ENCODE data around the gene ZMYND8.

The ZMYND8 gene

DNA sequence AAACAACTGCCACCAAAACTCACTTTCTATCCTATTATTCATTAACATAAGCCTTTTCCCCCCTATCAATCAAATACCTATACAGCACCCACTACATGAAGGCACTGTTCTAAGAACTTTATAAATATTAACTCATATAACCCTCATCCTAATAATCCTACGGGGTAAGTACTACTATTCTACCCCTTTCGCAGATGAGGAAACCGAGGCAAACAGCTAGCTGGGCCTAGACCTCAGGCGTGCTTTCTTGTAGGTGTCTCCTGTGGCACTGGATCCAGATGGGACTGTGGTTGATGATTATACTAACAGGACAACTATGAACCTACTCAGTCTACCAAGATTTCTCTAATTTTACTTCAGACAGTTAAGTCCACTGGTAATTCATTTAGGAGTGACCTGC lies 131.6 kb downstream of the ZMYND8 start:
- POLR2A ChIA-PET: no interaction called here
- no peak for DNase-seq (ENCODE audit: extremely low spot score)
- TF ChIP-seq, protein P1, sequence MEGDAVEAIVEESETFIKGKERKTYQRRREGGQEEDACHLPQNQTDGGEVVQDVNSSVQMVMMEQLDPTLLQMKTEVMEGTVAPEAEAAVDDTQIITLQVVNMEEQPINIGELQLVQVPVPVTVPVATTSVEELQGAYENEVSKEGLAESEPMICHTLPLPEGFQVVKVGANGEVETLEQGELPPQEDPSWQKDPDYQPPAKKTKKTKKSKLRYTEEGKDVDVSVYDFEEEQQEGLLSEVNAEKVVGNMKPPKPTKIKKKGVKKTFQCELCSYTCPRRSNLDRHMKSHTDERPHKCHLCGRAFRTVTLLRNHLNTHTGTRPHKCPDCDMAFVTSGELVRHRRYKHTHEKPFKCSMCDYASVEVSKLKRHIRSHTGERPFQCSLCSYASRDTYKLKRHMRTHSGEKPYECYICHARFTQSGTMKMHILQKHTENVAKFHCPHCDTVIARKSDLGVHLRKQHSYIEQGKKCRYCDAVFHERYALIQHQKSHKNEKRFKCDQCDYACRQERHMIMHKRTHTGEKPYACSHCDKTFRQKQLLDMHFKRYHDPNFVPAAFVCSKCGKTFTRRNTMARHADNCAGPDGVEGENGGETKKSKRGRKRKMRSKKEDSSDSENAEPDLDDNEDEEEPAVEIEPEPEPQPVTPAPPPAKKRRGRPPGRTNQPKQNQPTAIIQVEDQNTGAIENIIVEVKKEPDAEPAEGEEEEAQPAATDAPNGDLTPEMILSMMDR (IDR thresholded peaks at IDR 0.05; ENCODE audit: control extremely low read depth, extremely low read depth, low read depth, missing control alignments): no peak
- CTCF ChIA-PET: interaction anchor here (0.9 to 2.2 kb wide), 2 partner anchors 8 to 159 kb away, joined by 4 to 12 read pairs; no protein-coding TSS in a partner anchor

DNA sequence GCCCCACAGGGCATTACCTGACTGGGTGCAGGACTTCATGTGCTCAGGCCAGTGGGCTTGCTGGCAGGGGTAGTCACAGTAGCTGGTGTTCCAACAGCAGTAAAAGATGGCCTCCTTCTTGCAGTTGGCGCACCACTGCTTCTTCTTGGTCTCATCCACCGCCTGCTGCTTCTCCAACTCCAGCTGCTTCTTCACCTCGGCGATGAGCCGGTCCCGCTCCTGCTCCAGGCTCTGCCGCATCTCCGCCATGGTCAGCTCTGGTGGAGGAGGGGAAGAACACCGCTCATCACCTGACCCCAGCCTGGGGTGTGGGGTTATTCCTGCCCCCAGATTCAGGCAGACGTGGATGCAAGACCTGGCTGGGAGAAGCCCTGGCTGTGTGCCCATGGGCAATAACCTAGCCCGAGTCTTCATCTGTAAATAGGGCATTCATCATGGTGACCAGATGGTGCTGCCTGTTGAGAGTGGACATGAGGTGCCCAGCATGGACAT lies 132.2 kb downstream of the ZMYND8 start:
- no peak for DNase-seq (ENCODE audit: extremely low spot score)
- TF ChIP-seq, protein P1 (IDR thresholded peaks at IDR 0.05; ENCODE audit: control extremely low read depth, extremely low read depth, low read depth, missing control alignments): no peak
- ChIA-PET POLR2A (no interaction called here), CTCF (interaction anchor here (0.8 to 2.2 kb wide), 4 partner anchors 9 to 159 kb away, joined by 3 to 12 read pairs (median 4); no protein-coding TSS in a partner anchor)

DNA sequence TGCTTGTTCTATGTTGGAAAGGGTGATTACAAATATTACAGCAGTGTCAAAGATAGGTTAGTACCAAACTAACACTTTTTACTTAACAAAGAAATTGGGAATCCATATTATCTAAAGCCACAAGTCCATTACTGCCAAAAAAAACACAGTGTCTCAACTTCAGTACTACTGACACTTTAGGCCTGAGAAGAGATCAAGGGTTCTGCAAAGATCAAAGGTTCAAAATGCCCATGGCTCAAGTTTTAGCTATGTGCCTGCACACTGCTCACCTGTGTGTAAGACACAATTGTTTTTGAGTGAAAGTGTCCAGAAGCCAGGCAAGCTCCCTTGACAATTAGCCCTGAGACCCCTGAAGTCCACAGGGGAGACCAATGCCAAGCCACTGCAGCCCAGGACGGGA lies 132.6 kb downstream of the ZMYND8 start:
- CTCF ChIA-PET: interaction anchor here (0.8 to 2.2 kb wide), 5 partner anchors 9 to 160 kb away, joined by 3 to 12 read pairs (median 4); no protein-coding TSS in a partner anchor
- no peak for DNase-seq (ENCODE audit: extremely low spot score)
- POLR2A ChIA-PET: no interaction called here
- TF ChIP-seq, protein P1 (IDR thresholded peaks at IDR 0.05; ENCODE audit: control extremely low read depth, extremely low read depth, low read depth, missing control alignments): no peak

DNA sequence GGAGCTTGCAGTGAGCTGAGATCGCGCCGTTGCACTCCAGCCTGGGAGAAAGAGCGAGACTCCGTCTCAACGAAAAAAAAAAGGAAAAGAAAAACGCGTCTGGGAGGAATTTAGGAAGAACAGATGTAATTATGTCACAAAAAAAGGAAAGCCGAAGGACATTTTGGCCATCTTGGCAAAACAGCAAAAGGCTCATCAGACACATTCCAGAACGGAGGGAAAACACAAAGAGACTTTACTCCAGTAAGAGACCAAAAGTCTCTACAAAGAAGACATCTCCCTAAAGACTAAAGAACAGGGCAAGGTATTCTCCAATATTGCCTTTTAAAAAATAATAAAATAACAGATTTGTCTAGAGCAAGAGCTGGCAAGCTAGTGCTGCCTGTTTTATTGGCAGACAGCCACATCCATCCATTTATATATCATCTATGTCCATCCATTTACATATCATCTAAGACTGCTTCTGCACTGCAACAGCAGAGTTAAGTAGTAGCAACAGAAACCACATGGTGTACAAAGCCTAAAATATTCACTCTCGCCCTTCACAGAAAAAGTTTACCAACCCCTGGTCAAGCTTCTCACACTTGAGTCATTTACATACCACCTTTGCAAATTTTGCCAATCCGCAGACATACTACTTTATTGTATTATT lies 133.9 kb downstream of the ZMYND8 start:
- ChIA-PET CTCF (interaction anchor here (1.0 to 2.9 kb wide), 5 partner anchors 9 to 162 kb away, joined by 3 to 12 read pairs (median 4); no protein-coding TSS in a partner anchor), POLR2A (no interaction called here)
- TF ChIP-seq, protein P1 (IDR thresholded peaks at IDR 0.05; ENCODE audit: control extremely low read depth, extremely low read depth, low read depth, missing control alignments): no peak
- DNase-seq (ENCODE audit: extremely low spot score): no peak

DNA sequence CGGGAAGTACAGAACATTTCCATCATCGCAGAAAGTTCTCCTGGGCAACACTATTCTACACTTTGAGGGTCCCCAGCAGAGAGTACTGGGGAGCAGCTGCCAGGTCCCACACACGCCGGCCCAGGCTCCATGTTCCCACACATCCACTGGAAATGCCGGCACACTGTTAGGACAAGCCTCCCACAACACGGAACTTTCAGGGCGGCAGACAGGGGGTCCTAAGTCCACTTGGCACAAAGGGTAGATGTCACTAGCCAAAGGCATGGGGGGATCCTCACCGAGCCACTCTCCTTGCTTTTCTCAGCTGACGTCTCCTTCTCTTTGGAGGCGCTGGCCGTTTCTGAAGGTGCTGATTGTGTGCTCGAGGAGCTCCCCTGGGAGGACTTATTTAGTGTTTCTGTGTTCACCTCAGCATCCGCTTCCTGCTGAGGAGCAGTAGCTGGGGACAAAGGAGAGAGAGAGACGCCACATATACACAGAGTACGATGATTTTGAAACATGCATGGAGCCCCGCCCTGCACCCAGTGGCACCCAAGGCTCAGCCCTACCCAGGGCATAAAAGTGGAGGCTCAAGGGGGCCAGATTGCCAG lies 135.4 kb downstream of the ZMYND8 start:
- TF ChIP-seq, protein P1 (IDR thresholded peaks at IDR 0.05; ENCODE audit: control extremely low read depth, extremely low read depth, low read depth, missing control alignments): no peak
- DNase-seq (ENCODE audit: extremely low spot score): no peak
- POLR2A ChIA-PET: no interaction called here

DNA sequence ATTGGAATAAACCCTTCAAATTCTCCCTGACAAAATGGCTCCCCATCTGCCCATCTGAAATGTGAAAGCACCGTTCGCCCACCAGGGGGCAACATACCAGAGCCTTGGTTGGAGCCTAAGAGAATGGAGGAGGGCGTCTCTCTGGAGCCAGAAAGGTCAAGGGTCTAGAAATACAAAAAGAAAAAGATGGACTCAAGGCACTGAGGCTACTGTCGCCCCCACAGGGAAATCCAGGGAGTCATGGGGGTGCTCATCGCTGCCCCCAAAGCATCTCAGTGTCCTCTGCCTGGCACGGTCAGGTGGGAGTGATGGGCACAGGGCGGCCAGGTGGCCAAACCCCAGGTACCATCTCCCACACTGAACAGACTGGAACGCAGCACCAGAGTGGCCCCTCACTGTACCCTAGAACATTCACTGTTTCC lies 136.3 kb downstream of the ZMYND8 start:
- peak; percentile 54 for DNase-seq (ENCODE audit: extremely low spot score)
- TF ChIP-seq, protein P1 (IDR thresholded peaks at IDR 0.05; ENCODE audit: control extremely low read depth, extremely low read depth, low read depth, missing control alignments): peak; percentile 29
- ChIA-PET POLR2A (no interaction called here), CTCF (interaction anchor here (1.1 to 5.8 kb wide), 9 partner anchors 9 to 164 kb away, joined by 3 to 35 read pairs (median 7); partner anchors contain the start of gene ZMYND8)

More for the DNA sequence above, 135.4 kb downstream of the ZMYND8 start:
- CTCF ChIA-PET: interaction anchor here (0.9 to 5.8 kb wide), 6 partner anchors 8 to 163 kb away, joined by 3 to 35 read pairs (median 6); no protein-coding TSS in a partner anchor
